Astrocyte of the cerebellum (primary cell): ENCODE data around the gene KCTD21.

ENCODE experiments used
- DNase-seq: peaks from one replicate; pipeline ENCODE4 v3.0.0-alpha.2; 2011; ENCODE audit warnings: low read depth
- H3K4me3 ChIP-seq: 2 replicates; pipeline ENCODE4 v1.5.1; 2011; ENCODE audit warnings: mild to moderate bottlenecking, low read depth, low read length, moderate library complexity
- CTCF ChIP-seq: IDR thresholded peaks from 2 replicates; pipeline ENCODE4 v1.5.1; 2012; ENCODE audit warnings: low read length, low read depth, moderate library complexity, mild to moderate bottlenecking; ENCODE audit errors: missing control alignments
- in situ Hi-C: cut with HindIII; loops from 2 replicates; pipeline ENCODE4 v1.10.0; 2017; ENCODE audit warnings: low sequenced_read_pairs

The KCTD21 gene

GRCh38 chr11:78194490-78194889 is 6.1 kb upstream of the KCTD21 start:
- no peak for TF ChIP-seq CTCF
- in situ Hi-C loops = no loop called here
- DNase-seq = no peak

GRCh38 chr11:78193806-78194205 is 5.4 kb upstream of the KCTD21 start:
- no peak for DNase-seq
- no peak for TF ChIP-seq CTCF
- in situ Hi-C loops = no loop called here

More at GRCh38 chr11:78194490-78194889, 6.1 kb upstream of the KCTD21 start:
- no peak overlapping the region for H3K4me3 ChIP-seq

GRCh38 chr11:78192911-78193351 is 4.5 kb upstream of the KCTD21 start:
- H3K4me3 ChIP-seq = no peak overlapping the region
- DNase-seq = no peak
- in situ Hi-C loops = no loop called here
- TF ChIP-seq CTCF = no peak

More at GRCh38 chr11:78193806-78194205, 5.4 kb upstream of the KCTD21 start:
- no peak overlapping the region for H3K4me3 ChIP-seq

- TF ChIP-seq CTCF = no peak
- DNase-seq = no peak
- H3K4me3 ChIP-seq = no peak overlapping the region
- in situ Hi-C loops = no loop called here
Measured at GRCh38 chr11:78192223-78192719, 3.8 kb upstream of the KCTD21 start.

- TF ChIP-seq CTCF = no peak
- no peak for DNase-seq
- in situ Hi-C loops = no loop called here
- H3K4me3 ChIP-seq = no peak overlapping the region
Measured at GRCh38 chr11:78190871-78191538, 2.6 kb upstream of the KCTD21 start.

GRCh38 chr11:78190374-78190773 is 1.9 kb upstream of the KCTD21 start:
- TF ChIP-seq CTCF = no peak
- no peak for DNase-seq
- in situ Hi-C loops = no loop called here
- H3K4me3 ChIP-seq = no peak overlapping the region
